ENCODE data around the gene UBE2J2.

DNA sequence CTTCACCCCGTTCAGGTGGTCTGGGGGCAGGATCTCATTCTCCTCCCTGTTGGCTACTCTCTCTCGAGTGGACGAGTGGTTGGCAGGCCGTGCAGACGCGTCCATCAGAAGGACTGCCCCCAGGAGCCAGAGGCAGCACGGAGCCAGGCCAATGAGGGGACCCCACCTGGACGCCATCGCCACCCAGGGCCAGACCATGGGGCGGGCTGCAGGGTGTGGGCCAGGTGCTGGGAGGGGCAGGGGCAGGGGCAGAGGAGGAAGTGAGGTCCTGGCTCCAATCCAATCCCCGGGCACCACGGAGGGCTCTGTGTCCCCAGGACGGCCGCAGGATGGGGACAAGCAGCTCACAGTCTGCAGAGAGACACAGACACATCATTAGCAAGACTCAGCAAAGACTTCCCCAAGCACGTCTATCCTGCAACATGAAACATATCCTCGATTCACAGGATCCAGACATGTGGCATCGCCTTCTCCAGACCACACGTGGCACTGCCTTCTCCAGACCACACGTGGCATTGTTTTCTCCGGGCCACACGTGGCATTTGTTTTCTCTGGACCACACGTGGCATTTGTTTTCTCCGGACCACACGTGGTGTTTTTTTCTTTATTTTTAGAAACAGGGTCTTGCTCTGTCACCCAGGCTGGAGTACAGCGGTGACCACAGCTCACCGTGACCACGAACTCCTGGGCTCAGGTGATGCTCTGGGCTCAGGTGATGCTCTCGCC is 44.9 kb downstream of the UBE2J2 start:
- no peak for TF ChIP-seq CREB1 (CRISPR knock-in tag; IDR thresholded peaks at IDR 0.05; ENCODE audit: low read depth)
- TF ChIP-seq, protein P1, sequence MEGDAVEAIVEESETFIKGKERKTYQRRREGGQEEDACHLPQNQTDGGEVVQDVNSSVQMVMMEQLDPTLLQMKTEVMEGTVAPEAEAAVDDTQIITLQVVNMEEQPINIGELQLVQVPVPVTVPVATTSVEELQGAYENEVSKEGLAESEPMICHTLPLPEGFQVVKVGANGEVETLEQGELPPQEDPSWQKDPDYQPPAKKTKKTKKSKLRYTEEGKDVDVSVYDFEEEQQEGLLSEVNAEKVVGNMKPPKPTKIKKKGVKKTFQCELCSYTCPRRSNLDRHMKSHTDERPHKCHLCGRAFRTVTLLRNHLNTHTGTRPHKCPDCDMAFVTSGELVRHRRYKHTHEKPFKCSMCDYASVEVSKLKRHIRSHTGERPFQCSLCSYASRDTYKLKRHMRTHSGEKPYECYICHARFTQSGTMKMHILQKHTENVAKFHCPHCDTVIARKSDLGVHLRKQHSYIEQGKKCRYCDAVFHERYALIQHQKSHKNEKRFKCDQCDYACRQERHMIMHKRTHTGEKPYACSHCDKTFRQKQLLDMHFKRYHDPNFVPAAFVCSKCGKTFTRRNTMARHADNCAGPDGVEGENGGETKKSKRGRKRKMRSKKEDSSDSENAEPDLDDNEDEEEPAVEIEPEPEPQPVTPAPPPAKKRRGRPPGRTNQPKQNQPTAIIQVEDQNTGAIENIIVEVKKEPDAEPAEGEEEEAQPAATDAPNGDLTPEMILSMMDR (conservative IDR thresholded peaks at IDR 0.05; ENCODE audit: low read depth in 2 of 2), result no peak
- no peak for TF ChIP-seq EZH2 (IDR thresholded peaks at IDR 0.05; ENCODE audit: low read depth, unreplicated experiment)
- TF ChIP-seq POLR2AphosphoS5 (IDR thresholded peaks at IDR 0.05; ENCODE audit: low read depth), result no peak
- TF ChIP-seq, protein P2, sequence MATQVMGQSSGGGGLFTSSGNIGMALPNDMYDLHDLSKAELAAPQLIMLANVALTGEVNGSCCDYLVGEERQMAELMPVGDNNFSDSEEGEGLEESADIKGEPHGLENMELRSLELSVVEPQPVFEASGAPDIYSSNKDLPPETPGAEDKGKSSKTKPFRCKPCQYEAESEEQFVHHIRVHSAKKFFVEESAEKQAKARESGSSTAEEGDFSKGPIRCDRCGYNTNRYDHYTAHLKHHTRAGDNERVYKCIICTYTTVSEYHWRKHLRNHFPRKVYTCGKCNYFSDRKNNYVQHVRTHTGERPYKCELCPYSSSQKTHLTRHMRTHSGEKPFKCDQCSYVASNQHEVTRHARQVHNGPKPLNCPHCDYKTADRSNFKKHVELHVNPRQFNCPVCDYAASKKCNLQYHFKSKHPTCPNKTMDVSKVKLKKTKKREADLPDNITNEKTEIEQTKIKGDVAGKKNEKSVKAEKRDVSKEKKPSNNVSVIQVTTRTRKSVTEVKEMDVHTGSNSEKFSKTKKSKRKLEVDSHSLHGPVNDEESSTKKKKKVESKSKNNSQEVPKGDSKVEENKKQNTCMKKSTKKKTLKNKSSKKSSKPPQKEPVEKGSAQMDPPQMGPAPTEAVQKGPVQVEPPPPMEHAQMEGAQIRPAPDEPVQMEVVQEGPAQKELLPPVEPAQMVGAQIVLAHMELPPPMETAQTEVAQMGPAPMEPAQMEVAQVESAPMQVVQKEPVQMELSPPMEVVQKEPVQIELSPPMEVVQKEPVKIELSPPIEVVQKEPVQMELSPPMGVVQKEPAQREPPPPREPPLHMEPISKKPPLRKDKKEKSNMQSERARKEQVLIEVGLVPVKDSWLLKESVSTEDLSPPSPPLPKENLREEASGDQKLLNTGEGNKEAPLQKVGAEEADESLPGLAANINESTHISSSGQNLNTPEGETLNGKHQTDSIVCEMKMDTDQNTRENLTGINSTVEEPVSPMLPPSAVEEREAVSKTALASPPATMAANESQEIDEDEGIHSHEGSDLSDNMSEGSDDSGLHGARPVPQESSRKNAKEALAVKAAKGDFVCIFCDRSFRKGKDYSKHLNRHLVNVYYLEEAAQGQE (IDR thresholded peaks at IDR 0.05; ENCODE audit: unreplicated experiment), result no peak
- no peak for TF ChIP-seq ZNF331 (CRISPR knock-in tag; IDR thresholded peaks at IDR 0.05; ENCODE audit: low read depth)
- no peak for TF ChIP-seq ETS1 (IDR thresholded peaks at IDR 0.05)
- TF ChIP-seq EZH2phosphoT487 (IDR thresholded peaks at IDR 0.05; ENCODE audit: unreplicated experiment), result no peak
- no peak for TF ChIP-seq ZNF114 (CRISPR knock-in tag; IDR thresholded peaks at IDR 0.05)
- TF ChIP-seq NANOG (IDR thresholded peaks at IDR 0.05; ENCODE audit: borderline replicate concordance), result no peak

Measured in GM23338 (cell line).